Sigmoid colon (tissue), 4 donors: ENCODE results near the gene MYL4.
"Not testable (repeated sequence)": the region's sequence is repeated elsewhere in the genome, so short reads cannot be mapped to it uniquely, and the experiment has no call there.

Experiments used
- CTCF ChIP-seq, 4 experiments: fragments of 450-650 bp in 3 of 4; fragments of 200-600 bp in 1 of 4; IDR thresholded peaks; one replicate each; pipeline ENCODE4 v1.5.1; 2016 to 2019; ENCODE audit warnings: antibody characterized with exemption in 4 of 4, mild to moderate bottlenecking in 3 of 4, moderate library complexity in 2 of 4
- POLR2A ChIP-seq, 2 donors: fragments of 450-650 bp; IDR thresholded peaks; one replicate each; pipeline ENCODE4 v1.6.1; 2016; ENCODE audit warnings: antibody characterized with exemption in 2 of 2, mild to moderate bottlenecking in 2 of 2, moderate library complexity in 2 of 2
- POLR2AphosphoS5 ChIP-seq, 4 donors: sonication (generic); formaldehyde crosslinking; IDR thresholded peaks; one replicate each; pipeline ENCODE4 v1.6.1; 2017; ENCODE audit warnings: antibody characterized with exemption in 4 of 4

- TF ChIP-seq CTCF, POLR2A, POLR2AphosphoS5 (IDR thresholded peaks at IDR 0.05): not testable (repeated sequence)
Measured at GRCh38 chr17:47174823-47175222, 34.3 kb upstream of the MYL4 start.
